Measurements from ENCODE around the gene ME3. TPM values are rescaled to one million over a fixed set of nuclear protein-coding genes. Genes with fewer than 3 reads are reported as not detected.

ME3 gene
- polyA plus RNA-seq, 2 of the 4 experiments (the other 2 are of a cell fraction) = 19.7 to 22.3 TPM

DNA sequence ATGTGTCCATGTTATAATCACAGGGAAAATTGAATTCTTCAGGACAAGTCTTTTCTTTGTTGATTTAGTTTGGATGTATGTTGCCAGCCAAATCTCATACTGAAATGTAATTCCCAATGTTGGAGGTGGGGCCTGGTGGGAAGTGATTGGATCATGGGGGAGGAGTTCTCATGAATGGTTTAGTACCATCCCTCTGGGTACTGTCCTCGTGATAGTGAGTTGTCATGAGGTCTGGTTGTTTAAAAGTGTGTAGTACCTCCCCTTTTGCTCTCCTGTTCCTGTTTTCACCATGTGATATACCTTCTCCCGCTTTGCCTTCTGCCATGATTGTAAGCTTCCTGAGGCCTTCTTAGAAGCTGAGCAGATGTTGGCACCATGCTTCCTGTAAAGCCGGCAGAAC is 197.4 kb downstream of the ME3 start:
- no peaks in the 10 kb centered on the region; the same call in 2 of the 3 replicates for H3K9me3 ChIP-seq
- DNase-seq (ENCODE audit: low read depth in 1 of 2, low spot score in 1 of 2) (no peak), FAIRE-seq (no peak), ATAC-seq (no peak)
- H3K4me1 ChIP-seq = peaks cover 36% of the 10 kb centered on the region
- ChIA-PET POLR2A (no interaction called here), CTCF (interaction anchor here (1.0 to 1.7 kb wide), 3 partner anchors 9 to 341 kb away, joined by 3 to 6 read pairs (median 5); no protein-coding TSS in a partner anchor)
- peak overlapping the region; percentile 27 to 39; a peak in 2 of 6 replicates for H3K27ac ChIP-seq
- H3K4me3 ChIP-seq = no peak overlapping the region
- TF ChIP-seq EHF (CRISPR knock-in tag; IDR thresholded peaks at IDR 0.05) = no peak
- no peak for TF ChIP-seq CBX8 (IDR thresholded peaks at IDR 0.05)
- TF ChIP-seq JUNB (IDR thresholded peaks at IDR 0.05) = no peak
- TF ChIP-seq, protein P1, sequence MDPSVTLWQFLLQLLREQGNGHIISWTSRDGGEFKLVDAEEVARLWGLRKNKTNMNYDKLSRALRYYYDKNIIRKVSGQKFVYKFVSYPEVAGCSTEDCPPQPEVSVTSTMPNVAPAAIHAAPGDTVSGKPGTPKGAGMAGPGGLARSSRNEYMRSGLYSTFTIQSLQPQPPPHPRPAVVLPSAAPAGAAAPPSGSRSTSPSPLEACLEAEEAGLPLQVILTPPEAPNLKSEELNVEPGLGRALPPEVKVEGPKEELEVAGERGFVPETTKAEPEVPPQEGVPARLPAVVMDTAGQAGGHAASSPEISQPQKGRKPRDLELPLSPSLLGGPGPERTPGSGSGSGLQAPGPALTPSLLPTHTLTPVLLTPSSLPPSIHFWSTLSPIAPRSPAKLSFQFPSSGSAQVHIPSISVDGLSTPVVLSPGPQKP (IDR thresholded peaks at IDR 0.05; ENCODE audit: low read depth, low read length) = no peak
- TF ChIP-seq, protein P2, sequence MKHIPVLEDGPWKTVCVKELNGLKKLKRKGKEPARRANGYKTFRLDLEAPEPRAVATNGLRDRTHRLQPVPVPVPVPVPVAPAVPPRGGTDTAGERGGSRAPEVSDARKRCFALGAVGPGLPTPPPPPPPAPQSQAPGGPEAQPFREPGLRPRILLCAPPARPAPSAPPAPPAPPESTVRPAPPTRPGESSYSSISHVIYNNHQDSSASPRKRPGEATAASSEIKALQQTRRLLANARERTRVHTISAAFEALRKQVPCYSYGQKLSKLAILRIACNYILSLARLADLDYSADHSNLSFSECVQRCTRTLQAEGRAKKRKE (CRISPR knock-in tag; IDR thresholded peaks at IDR 0.05; ENCODE audit: low read depth) = no peak
- no peak for TF ChIP-seq ESRRA (IDR thresholded peaks at IDR 0.05; ENCODE audit: borderline replicate concordance, low read length)
- TF ChIP-seq MYC (IDR thresholded peaks at IDR 0.05; ENCODE audit: borderline replicate concordance, low read length) = no peak
- TF ChIP-seq CEBPB (IDR thresholded peaks at IDR 0.05) = no peak
- TF ChIP-seq HDAC2 (IDR thresholded peaks at IDR 0.05) = no peak
- TF ChIP-seq, protein P3, sequence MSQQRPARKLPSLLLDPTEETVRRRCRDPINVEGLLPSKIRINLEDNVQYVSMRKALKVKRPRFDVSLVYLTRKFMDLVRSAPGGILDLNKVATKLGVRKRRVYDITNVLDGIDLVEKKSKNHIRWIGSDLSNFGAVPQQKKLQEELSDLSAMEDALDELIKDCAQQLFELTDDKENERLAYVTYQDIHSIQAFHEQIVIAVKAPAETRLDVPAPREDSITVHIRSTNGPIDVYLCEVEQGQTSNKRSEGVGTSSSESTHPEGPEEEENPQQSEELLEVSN (IDR thresholded peaks at IDR 0.05; ENCODE audit: borderline replicate concordance, low read depth) = no peak
- no peak for TF ChIP-seq MAZ (IDR thresholded peaks at IDR 0.05; ENCODE audit: borderline replicate concordance, low read depth, low read length)
- TF ChIP-seq HOXB13 (CRISPR knock-in tag; IDR thresholded peaks at IDR 0.05; ENCODE audit: low read depth) = no peak
- TF ChIP-seq GATA3 (IDR thresholded peaks at IDR 0.05; ENCODE audit: borderline replicate concordance) = no peak
- TF ChIP-seq ZNF302 (CRISPR knock-in tag; IDR thresholded peaks at IDR 0.05) = no peak
- TF ChIP-seq RCOR1 (IDR thresholded peaks at IDR 0.05; ENCODE audit: low read depth, low read length) = no peak
- TF ChIP-seq EP300 (IDR thresholded peaks at IDR 0.05) = no peak
- TF ChIP-seq CHD4 (IDR thresholded peaks at IDR 0.05; ENCODE audit: borderline replicate concordance) = no peak
- 94% methylated on average over 3 of the region's 3 CpGs for WGBS (ENCODE audit: missing lambda C conversion rate)
- no peak overlapping the region for H3K4me2 ChIP-seq

DNA sequence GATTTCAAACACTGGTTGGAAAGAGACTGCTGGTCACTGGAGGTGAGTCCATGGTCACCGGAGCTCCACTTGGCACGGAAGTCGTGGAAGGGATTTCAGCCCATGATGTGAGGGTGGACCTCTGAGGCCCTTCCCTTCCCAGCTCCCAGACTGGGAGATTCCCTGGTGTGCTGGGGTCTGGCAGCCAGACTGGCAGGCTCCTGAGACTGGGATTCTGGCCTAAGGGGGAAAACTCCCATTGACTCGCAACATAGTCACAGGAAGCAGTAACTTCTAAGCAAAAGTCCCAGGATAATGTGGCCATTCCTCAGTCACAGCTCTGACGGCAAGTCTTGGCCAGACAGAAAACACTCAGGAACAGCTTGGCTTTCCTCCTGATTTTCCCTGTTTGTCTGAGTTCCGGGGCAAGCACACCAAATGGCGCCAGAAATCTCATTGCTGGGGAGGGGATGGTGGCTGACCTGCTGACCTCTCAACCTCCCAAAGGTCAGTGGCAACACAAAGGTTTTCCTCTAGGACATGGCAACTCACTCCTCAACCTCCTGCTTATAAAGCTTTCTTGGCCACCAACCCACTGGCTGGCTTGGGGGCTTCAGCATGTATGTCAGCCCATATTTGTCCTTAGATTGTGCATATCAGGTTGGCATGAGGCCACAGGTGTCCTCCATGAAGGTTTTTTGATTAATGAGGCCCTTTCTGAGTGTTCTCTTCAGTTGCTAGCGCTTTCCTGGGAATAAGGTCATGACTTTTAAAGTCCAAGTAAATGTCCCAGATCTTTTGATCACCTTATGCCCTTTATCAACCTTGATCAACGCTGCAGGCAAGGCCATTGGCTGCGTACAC is 198.2 kb downstream of the ME3 start:
- WGBS (ENCODE audit: missing lambda C conversion rate) = 61% methylated on average over 10 of the region's 10 CpGs
- ChIA-PET CTCF (interaction anchor here (1.1 kb wide), 1 partner anchor 18 kb away, joined by 3 read pairs; no protein-coding TSS in a partner anchor), POLR2A (interaction anchor here (1.6 kb wide), 1 partner anchor 10 kb away, joined by 4 read pairs; no protein-coding TSS in a partner anchor)
- no peak overlapping the region for H3K4me3 ChIP-seq
- H3K27ac ChIP-seq = peak overlapping the region; percentile 39 to 61
- no peak for FAIRE-seq
- peaks cover 39% of the 10 kb centered on the region for H3K4me1 ChIP-seq
- H3K4me2 ChIP-seq = peak overlapping the region; percentile 10; the same call in 1 of the 3 replicates
- TF ChIP-seq FOSL2 (IDR thresholded peaks at IDR 0.05) (no peak), FOSL2 (CRISPR knock-in tag; IDR thresholded peaks at IDR 0.05) (peak; percentile 37; the same call in 1 of the 2 replicates), HEYL (CRISPR knock-in tag; IDR thresholded peaks at IDR 0.05) (no peak), GATA3 (IDR thresholded peaks at IDR 0.05; ENCODE audit: borderline replicate concordance) (peak; percentile 38; the same call in 1 of the 2 replicates)
- peak; percentile 14 to 43 for DNase-seq (ENCODE audit: low read depth in 1 of 2, low spot score in 1 of 2)
- no peaks in the 10 kb centered on the region; the same call in 2 of the 3 replicates for H3K9me3 ChIP-seq
- peak in 1 of 2 experiments; percentile 67; a peak in 3 of 6 replicates for ATAC-seq

Data from A549 (cell line).